PC-9 (cell line): ENCODE results near the gene RFT1. TPM values are rescaled to one million over a fixed set of nuclear protein-coding genes. Genes with fewer than 3 reads are reported as not detected.

ENCODE experiments used
- BruUV-seq: library from RNA; stranded (reverse); fragments of 400-500 nt; replicated peaks from 2 replicates; lab custom pipeline; 2021; lab: Mats Ljungman, UMichigan
- CTCF ChIA-PET: fragments of 300-600 bp; sonication (Branson Sonifier 250); formaldehyde crosslinking; loops from one replicate; lab custom pipeline; 2022; ENCODE audit warnings: antibody characterized with exemption; lab: Charles Lee
- POLR2A ChIA-PET: fragments of 300-600 bp; sonication (Branson Sonifier 250); formaldehyde crosslinking; loops from one replicate; lab custom pipeline; 2022; ENCODE audit warnings: antibody characterized with exemption; ENCODE audit not compliant: unreplicated experiment; lab: Charles Lee
- DNase-seq, 2 experiments: peaks; one replicate each; pipeline versions ENCODE4 v3.0.0 to v3.0.0-alpha.2; 2015 to 2022; ENCODE audit warnings: mixed read lengths in 1 of 2
- H2AFZ ChIP-seq: fragments of 200-600 bp; sonication (generic); 2 replicates; pipeline ENCODE4 v1.8.1; 2017; ENCODE audit warnings: antibody characterized with exemption
- H3F3A ChIP-seq: fragments of 200-600 bp; sonication (generic); 2 replicates; pipeline ENCODE4 v1.8.1; 2017; ENCODE audit warnings: antibody characterized with exemption, mild to moderate bottlenecking, low read depth; ENCODE audit not compliant: insufficient read depth
- H3K27ac ChIP-seq: fragments of 200-600 bp; sonication (generic); 2 replicates; pipeline ENCODE4 v1.6.1; 2016; ENCODE audit warnings: mixed run types
- H3K27me3 ChIP-seq: fragments of 200-600 bp; sonication (generic); 2 replicates; pipeline ENCODE4 v1.6.1; 2016; ENCODE audit warnings: low read depth, mixed run types; ENCODE audit not compliant: insufficient read depth
- H3K36me3 ChIP-seq: fragments of 200-600 bp; sonication (generic); 2 replicates; pipeline ENCODE4 v1.6.1; 2016; ENCODE audit warnings: low read depth, mixed run types
- H3K4me1 ChIP-seq: fragments of 200-600 bp; sonication (generic); replicated peaks from 2 replicates; pipeline ENCODE4 v1.6.1; 2016; ENCODE audit warnings: mixed run types; ENCODE audit not compliant: insufficient read depth
- H3K4me2 ChIP-seq: fragments of 200-600 bp; sonication (generic); 2 replicates; pipeline ENCODE4 v1.6.1; 2017; ENCODE audit warnings: mixed run types
- H3K4me3 ChIP-seq: fragments of 200-600 bp; sonication (generic); 2 replicates; pipeline ENCODE4 v1.6.1; 2016; ENCODE audit warnings: mixed run types
- H3K79me2 ChIP-seq: fragments of 200-600 bp; sonication (generic); 2 replicates; pipeline ENCODE4 v1.6.1; 2017; ENCODE audit warnings: low read depth, mixed run types
- H3K9me2 ChIP-seq: fragments of 200-600 bp; sonication (generic); 2 replicates; pipeline ENCODE4 v1.8.1; 2017; ENCODE audit warnings: mild to moderate bottlenecking; ENCODE audit not compliant: insufficient read depth
- H3K9me3 ChIP-seq: fragments of 200-600 bp; sonication (generic); 2 replicates; pipeline ENCODE4 v1.8.1; 2016; ENCODE audit warnings: low read depth; ENCODE audit not compliant: insufficient read depth
- H4K20me1 ChIP-seq: fragments of 200-600 bp; sonication (generic); 2 replicates; pipeline ENCODE4 v1.8.1; 2017; ENCODE audit not compliant: insufficient read depth
- CTCF ChIP-seq: fragments of 200-600 bp; sonication (generic); conservative IDR thresholded peaks from 2 replicates; pipeline ENCODE4 v1.6.1; 2017; ENCODE audit warnings: mixed run types, antibody characterized with exemption, mild to moderate bottlenecking, moderate library complexity
- EZH2 ChIP-seq: fragments of 200-600 bp; sonication (generic); IDR thresholded peaks from 2 replicates; pipeline ENCODE4 v1.8.0; 2017; ENCODE audit warnings: antibody characterized with exemption, low read depth
- intact Hi-C: fragments of 100-400 bp; cut with micrococcal nuclease; formaldehyde crosslinking; loops from one replicate; pipeline ENCODE4 v1.10.0; 2022; ENCODE audit not compliant: unreplicated experiment
- total RNA-seq: library from RNA; stranded (reverse); gene quantifications from 2 replicates; pipeline ENCODE4 v1.2.3, GENCODE V29; 2021

Gene RFT1
- total RNA-seq, 1 experiment from 2014 or later = 31.0 TPM

- ChIA-PET POLR2A (no interaction called here), CTCF (no interaction called here)
Measured at GRCh38 chr3:53123953-53124352, 6.3 kb downstream of the RFT1 start.

GRCh38 chr3:53123510-53123909, 6.7 kb downstream of the RFT1 start:
- H3F3A ChIP-seq = no peaks in the 10 kb centered on the region; the same call in 1 of the 2 replicates
- H2AFZ ChIP-seq = no peak overlapping the region
- peaks cover 5% of the 10 kb centered on the region; the same call in 1 of the 2 replicates for H3K79me2 ChIP-seq
- DNase-seq = no peak
- no TSS peak for BruUV-seq
- H3K4me1 ChIP-seq = 0 out of 2 replicates have a peak, but pooled peaks cover 1% of the 10 kb centered on the region
- H3K9me3 ChIP-seq = no peaks in the 10 kb centered on the region
- no peak overlapping the region for H3K27ac ChIP-seq
- peaks cover 9% of the 10 kb centered on the region for H3K36me3 ChIP-seq
- no peak for TF ChIP-seq CTCF
- no peak for TF ChIP-seq EZH2
- H3K4me2 ChIP-seq = no peak overlapping the region
- ChIA-PET CTCF (no interaction called here), POLR2A (no interaction called here)
- no peaks in the 10 kb centered on the region for H3K27me3 ChIP-seq
- H3K9me2 ChIP-seq = no peaks in the 10 kb centered on the region
- no peak overlapping the region for H3K4me3 ChIP-seq
- intact Hi-C loops = no loop called here
- no peaks in the 10 kb centered on the region for H4K20me1 ChIP-seq

More at GRCh38 chr3:53123953-53124352, 6.3 kb downstream of the RFT1 start:
- H3K27ac ChIP-seq = no peak overlapping the region
- no peak overlapping the region for H3K4me3 ChIP-seq
- peaks cover 7% of the 10 kb centered on the region; the same call in 1 of the 2 replicates for H3K36me3 ChIP-seq
- no peaks in the 10 kb centered on the region; the same call in 1 of the 2 replicates for H3F3A ChIP-seq
- no peaks in the 10 kb centered on the region for H3K9me2 ChIP-seq
- no peak for DNase-seq
- H3K79me2 ChIP-seq = peaks cover 9% of the 10 kb centered on the region
- intact Hi-C loops = no loop called here
- H4K20me1 ChIP-seq = no peaks in the 10 kb centered on the region
- no peaks in the 10 kb centered on the region for H3K27me3 ChIP-seq
- no peak overlapping the region for H3K4me2 ChIP-seq
- TF ChIP-seq EZH2 (no peak), CTCF (no peak)
- no peaks in the 10 kb centered on the region for H3K9me3 ChIP-seq
- BruUV-seq = no TSS peak
- H3K4me1 ChIP-seq = peaks cover 6% of the 10 kb centered on the region; the same call in 1 of the 2 replicates
- H2AFZ ChIP-seq = no peak overlapping the region

GRCh38 chr3:53122933-53123305, 7.3 kb downstream of the RFT1 start:
- no peaks in the 10 kb centered on the region for H3K9me3 ChIP-seq
- no peaks in the 10 kb centered on the region for H3K79me2 ChIP-seq
- no peak overlapping the region for H3K4me3 ChIP-seq
- H3K27me3 ChIP-seq = no peaks in the 10 kb centered on the region
- intact Hi-C loops = no loop called here
- no peak for DNase-seq
- no peaks in the 10 kb centered on the region for H4K20me1 ChIP-seq
- ChIA-PET CTCF (no interaction called here), POLR2A (no interaction called here)
- TF ChIP-seq EZH2 = no peak
- no peak for TF ChIP-seq CTCF
- H3K27ac ChIP-seq = no peak overlapping the region
- no peaks in the 10 kb centered on the region for H3F3A ChIP-seq
- H3K4me2 ChIP-seq = no peak overlapping the region
- no TSS peak for BruUV-seq
- H3K4me1 ChIP-seq = no peaks in the 10 kb centered on the region
- no peaks in the 10 kb centered on the region for H3K9me2 ChIP-seq
- peaks cover 14% of the 10 kb centered on the region for H3K36me3 ChIP-seq
- H2AFZ ChIP-seq = no peak overlapping the region
